ENCODE measurements around the gene GPR83.
"Not testable (repeated sequence)": the region's sequence is repeated elsewhere in the genome, so short reads cannot be mapped to it uniquely, and the experiment has no call there.

The GPR83 gene

DNA sequence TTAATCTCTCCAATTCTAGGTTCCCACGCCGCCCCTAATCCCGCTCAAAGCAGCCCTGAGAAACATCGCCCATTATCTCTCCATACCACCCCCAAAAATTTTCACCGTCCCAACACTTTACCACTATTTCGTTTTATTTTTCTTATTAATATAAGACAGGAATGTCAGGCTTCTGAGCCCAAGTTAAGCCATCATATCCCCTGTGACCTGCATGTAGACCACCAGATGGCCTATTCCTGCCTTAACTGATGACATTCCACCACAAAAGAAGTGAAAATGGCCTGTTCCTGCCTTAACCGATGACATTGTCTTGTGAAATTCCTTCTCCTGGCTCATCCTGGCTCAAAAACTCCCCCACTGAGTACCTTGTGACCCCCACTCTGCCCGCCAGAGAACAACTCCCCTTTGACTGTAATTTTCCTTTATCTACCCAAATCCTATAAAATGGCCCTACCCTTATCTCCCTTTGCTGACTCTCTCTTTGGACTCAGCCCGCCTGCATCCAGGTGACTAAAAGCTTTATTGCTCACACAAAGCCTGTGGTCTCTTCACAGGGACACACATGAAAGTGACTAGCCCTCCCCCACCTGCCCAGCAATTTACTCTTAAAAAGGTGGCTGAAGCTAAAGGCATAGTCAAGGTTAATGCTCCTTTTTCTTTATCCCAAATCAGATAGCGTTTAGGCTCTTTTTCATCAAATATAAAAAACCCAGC lies 50.2 kb downstream of the GPR83 start:
- DNase-seq = not testable (repeated sequence)

DNA sequence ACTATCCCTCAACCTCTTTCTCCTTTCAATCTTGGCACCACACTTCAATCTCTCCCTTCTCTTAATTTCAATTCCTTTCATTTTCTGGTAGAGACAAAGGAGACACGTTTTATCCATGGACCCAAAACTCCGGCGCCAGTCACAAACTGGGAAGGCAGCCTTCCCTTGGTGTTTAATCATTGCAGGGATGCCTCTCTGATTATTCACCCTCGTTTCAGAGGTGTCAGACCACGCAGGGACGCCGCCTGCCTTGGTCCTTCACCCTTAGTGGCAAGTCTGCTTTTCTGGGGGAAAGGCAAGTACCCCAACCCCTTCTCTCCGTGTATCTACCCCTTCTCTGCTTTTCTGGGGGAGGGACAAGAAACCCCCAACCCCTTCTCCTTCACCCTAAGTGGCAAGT lies 54.9 kb downstream of the GPR83 start:
- DNase-seq = not testable (repeated sequence)

DNA sequence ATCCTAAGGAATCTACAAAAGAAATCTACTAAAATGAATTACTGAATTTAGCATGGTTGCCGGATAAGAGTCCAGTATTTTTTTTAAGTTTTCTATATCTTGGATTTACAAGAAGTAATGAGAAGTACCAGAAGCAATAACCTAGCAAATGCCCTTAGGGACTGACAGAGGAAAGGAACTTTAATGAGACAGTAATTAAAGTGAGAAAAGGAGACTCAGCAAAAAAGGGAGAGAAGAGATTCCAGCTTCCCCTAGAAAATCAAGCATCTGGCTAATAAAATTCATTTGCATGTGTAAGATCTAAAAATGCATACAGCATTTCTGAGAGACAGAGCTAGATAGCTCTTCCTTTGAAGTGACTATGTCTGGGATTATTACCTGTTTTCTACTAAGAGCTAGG lies 57.7 kb downstream of the GPR83 start:
- DNase-seq = no peak

DNA sequence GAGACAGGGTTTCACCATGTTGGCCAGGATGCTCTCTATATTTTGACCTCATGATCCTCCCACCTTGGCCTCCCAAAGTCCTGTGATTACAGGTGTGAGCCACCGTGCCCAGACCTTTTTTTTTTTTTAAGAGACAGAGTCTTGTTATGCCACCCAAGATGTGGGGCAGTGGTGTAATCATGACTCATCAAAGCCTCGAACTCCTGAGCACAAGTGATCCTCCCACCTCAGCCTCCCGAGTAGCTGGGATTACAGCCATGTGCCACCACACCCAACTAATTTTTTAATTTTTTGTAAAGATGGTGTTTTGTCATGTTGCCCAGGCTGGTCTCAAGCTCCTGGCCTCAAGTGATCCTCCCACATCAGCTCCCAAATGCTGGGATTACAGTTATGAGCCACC lies 59.0 kb downstream of the GPR83 start:
- no peak for DNase-seq

DNA sequence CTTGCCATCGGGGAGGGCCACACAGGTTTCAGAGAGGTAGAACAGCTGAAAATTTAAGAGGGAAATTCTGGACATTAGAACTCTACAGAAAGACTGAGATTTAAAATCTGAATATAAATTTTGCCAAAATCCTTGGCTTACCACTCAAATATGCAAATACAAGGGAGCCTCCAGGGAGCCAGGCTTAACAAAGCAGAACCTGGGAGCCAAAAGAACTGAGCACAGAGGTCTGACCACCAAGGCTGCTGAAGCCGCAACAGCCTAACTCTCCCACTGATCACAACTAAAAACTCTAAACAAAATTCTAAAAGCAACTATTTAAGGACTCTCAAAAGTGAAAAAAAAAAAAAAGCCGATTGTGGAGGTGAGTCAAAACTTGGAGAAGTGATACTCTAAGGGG lies 62.6 kb downstream of the GPR83 start:
- DNase-seq = no peak

DNA sequence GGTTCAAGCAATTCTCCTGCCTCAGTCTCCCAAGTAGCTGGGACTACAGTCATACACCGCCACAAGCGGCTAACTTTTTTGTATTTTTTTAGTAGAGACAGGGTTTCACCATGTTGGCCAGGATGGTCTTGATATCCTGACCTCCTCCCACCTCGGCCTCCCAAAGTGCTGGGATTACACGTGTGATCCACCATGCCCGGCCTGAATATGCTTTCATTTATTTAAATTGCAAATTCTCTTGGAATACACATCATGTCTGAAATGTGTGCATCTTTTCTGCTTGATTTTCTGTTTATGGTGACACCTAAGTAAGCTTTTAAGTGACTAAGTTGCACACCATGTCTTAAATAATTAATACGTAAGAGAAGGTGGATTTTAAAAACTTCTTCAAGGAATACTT lies 65.2 kb downstream of the GPR83 start:
- DNase-seq = no peak

DNA sequence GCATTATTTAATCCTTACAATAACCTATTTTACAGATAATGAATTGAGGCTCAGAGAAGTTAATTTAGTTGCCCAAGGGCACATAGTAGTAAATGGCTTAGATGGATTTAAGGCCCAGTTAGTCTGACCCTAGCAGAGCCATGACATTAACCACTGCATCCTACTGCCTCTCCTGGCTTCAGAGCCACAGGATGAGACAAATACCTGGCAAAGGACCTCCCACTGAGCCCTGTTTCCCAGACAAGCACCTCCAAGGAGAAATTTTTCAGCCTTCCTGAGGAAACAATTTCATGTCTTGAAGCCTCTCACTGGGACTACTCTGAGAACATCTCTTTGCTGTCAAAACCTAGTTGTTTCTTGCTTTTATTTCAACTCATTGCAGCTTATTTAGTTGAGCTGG lies 68.4 kb downstream of the GPR83 start:
- no peak for DNase-seq

DNA sequence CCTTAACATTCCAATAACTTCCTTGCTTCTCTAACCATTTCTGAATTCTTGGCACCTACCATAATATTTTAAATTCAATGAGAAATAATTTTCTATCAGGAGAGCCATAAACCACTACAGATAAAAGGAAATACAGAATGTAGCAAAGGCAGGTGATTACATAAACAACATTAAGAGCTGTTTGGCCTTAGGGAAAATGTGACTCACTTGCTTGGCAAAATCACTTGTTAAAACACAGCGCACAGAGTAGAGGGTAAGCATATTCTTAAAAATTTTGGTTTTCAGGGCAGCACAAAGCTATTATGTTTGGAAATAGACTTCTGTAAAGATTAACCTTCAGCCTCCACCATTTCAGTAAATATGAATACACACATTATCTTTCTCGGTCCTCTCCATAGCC lies 70.4 kb downstream of the GPR83 start:
- no peak for DNase-seq

DNA sequence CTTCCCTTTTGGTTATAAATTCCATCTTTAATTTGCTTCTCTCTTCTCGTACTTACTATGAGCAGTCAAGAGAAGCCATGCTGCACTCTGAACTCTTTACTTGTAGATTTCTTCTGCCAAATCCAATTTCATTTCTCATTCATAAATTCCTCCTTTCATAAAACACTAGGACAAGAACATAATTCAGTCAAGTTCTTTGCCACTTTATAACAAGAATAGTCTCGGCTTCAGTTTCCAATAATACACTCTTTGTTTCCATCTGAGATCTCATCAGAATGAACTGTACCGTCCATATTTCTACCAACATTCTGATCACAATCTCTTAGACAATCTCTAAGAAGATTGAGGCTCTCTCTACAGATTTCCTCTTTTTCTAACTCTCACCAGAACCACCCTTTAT lies 71.7 kb downstream of the GPR83 start:
- no peak for DNase-seq

DNA sequence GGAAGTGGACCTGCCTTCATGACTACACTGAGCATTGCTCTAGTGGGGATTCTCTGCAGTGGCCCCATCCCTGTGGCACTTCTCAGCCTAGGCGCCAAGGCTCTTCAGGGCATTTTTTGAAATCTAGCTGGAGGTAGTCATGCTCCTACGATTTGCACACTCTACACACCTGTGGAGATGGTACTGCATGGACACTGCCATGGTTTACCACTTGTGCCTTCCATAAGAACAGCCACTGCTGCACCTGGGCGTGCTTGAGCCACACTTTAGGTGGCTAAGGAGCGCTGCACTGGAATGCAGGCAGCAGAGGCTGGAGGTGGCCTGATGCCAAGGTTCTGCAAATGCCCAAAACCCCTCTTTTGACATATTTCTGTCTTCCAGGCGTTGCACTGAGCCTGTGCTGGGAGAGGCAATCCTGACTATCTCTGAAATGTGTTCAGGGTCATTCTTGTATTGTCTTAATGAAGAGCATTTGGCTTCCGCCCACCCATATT lies 72.6 kb downstream of the GPR83 start:
- no peak for DNase-seq

Measured in OCI-M1 (cell line).